Spleen (tissue), 11 donors: Measurements from ENCODE around the gene BRINP2. TPM values are rescaled to one million over a fixed set of nuclear protein-coding genes. Genes with fewer than 3 reads are reported as not detected.

ENCODE experiments used
- DNase-seq: peaks from one replicate; pipeline ENCODE4 v3.0.0-alpha.2; 2020
- H3K27ac ChIP-seq, 8 donors: fragments of 200-600 bp; sonication (generic) in 7 of 8; 1 replicate in 4 of 8; 2 replicates in 4 of 8; pipeline versions ENCODE4 v1.5.0 to v1.8.0; 2016 to 2021; ENCODE audit warnings: inconsistent platforms in 4 of 8, mild to moderate bottlenecking in 4 of 8, moderate library complexity in 1 of 8
- H3K27me3 ChIP-seq, 7 donors: fragments of 200-600 bp; sonication (generic) in 6 of 7; replicated peaks in 1 of 7; 1 replicate in 4 of 7; 2 replicates in 3 of 7; pipeline versions ENCODE4 v1.5.0 to v1.8.0; 2016 to 2021; ENCODE audit warnings: inconsistent platforms in 3 of 7, mild to moderate bottlenecking in 1 of 7
- H3K36me3 ChIP-seq, 6 donors: fragments of 200-600 bp; sonication (generic) in 5 of 6; 1 replicate in 4 of 6; 2 replicates in 2 of 6; pipeline versions ENCODE4 v1.5.0 to v1.8.0; 2016 to 2021; ENCODE audit warnings: inconsistent platforms in 2 of 6
- H3K4me1 ChIP-seq, 6 donors: fragments of 200-600 bp; sonication (generic) in 5 of 6; 1 replicate in 3 of 6; 2 replicates in 3 of 6; pipeline versions ENCODE4 v1.5.0 to v1.8.0; 2016 to 2021; ENCODE audit warnings: inconsistent platforms in 3 of 6
- H3K4me3 ChIP-seq, 8 donors: fragments of 200-600 bp; sonication (generic) in 7 of 8; 1 replicate in 4 of 8; 2 replicates in 4 of 8; pipeline versions ENCODE4 v1.5.0 to v1.8.0; 2016 to 2021; ENCODE audit warnings: inconsistent platforms in 4 of 8, mild to moderate bottlenecking in 4 of 8, moderate library complexity in 2 of 8
- H3K9me3 ChIP-seq, 8 donors: fragments of 200-600 bp; sonication (generic) in 7 of 8; 1 replicate in 4 of 8; 2 replicates in 4 of 8; pipeline versions ENCODE4 v1.5.0 to v1.8.0; 2016 to 2021; ENCODE audit warnings: inconsistent platforms in 4 of 8
- CTCF ChIP-seq, 11 experiments: fragments of 200-600 bp in 7 of 11; fragments of 450-650 bp in 4 of 11; sonication (generic) in 4 of 11; IDR thresholded peaks in 8 of 11; conservative IDR thresholded peaks in 3 of 11; 1 replicate in 7 of 11; 2 replicates in 4 of 11; pipeline versions ENCODE4 v1.4.0 to v1.8.0; 2016 to 2021; ENCODE audit warnings: antibody characterized with exemption in 11 of 11, inconsistent platforms in 4 of 11, mild to moderate bottlenecking in 1 of 11
- POLR2A ChIP-seq, 3 donors: fragments of 450-650 bp; IDR thresholded peaks; one replicate each; pipeline ENCODE4 v1.5.1; 2017; ENCODE audit warnings: antibody characterized with exemption in 3 of 3, mild to moderate bottlenecking in 1 of 3
- POLR2AphosphoS5 ChIP-seq, 3 donors: sonication (generic); formaldehyde crosslinking; IDR thresholded peaks; one replicate each; pipeline ENCODE4 v1.5.1; 2017; ENCODE audit warnings: antibody characterized with exemption in 3 of 3
- WGBS, 5 donors: extraction: QIAGEN DNeasy Blood & Tissue Kit in 3 of 5; methylation state at CpG; one replicate each; pipeline versions ENCODE4 v1.1.5 to v1.1.7; 2013 to 2018; 5-methylcytosine and 5-hydroxymethylcytosine counted together
- intact Hi-C: fragments of 100-400 bp; cut with DNase I; formaldehyde crosslinking; loops from one replicate; pipeline ENCODE4 v1.15.0; 2023; ENCODE audit warnings: low total_unique reads
- polyA plus RNA-seq, 3 donors: library from polyadenylated mRNA; stranded (reverse); fragments of 200-250 nt; gene quantifications; one replicate each; pipeline ENCODE4 v1.2.1, GENCODE V29; 2013
- total RNA-seq, 7 donors: library from RNA; depleted of rRNA in 3 of 7; stranded (reverse); fragments of >200 nt in 3 of 7; fragmentation: NEBNext Ultra II Directional in 4 of 7; extraction: Animal tissue kit (Norgen Biotek cat#: 25700) in 4 of 7; gene quantifications; one replicate each; pipeline versions ENCODE4 v1.1.0 to v1.2.1, GENCODE V29; 2016 to 2021
- donor health status: healthy with polysubstance abuse.
- donor health status: DM: no; HTN: no; CAD: no; lungs with moderate emphysema.
- donor health status: DM: no; HTN: no; CAD: no.
- donor health status: Bipolar disorder and iron deficiency.
- donor health status: healthy.
- donor health status: DM: no; HTN: no; CAD: no.
- donor health status: DM: yes; HTN: yes; CAD: no.

The BRINP2 gene
- total and polyA plus RNA-seq, 10 donors = 0.33 to 1.5 (median 0.74) TPM

GRCh38 chr1:177162243-177162642 is 8.5 kb upstream of the BRINP2 start:
- no peak for DNase-seq
- TF ChIP-seq CTCF (IDR thresholded peaks at IDR 0.05 in 8 of 11, conservative IDR thresholded peaks at IDR 0.05 in 3 of 11) (no peak), POLR2A (IDR thresholded peaks at IDR 0.05) (no peak), POLR2AphosphoS5 (IDR thresholded peaks at IDR 0.05) (no peak)
- 70 to 85% (median 74%) methylated on average over 2 of the region's 2 CpGs for WGBS, 5 donors
- peaks cover 0 to 49% (median 26%) of the 10 kb centered on the region in 7 donors for H3K27me3 ChIP-seq
- no peaks in the 10 kb centered on the region for H3K36me3 ChIP-seq
- no peak overlapping the region for H3K4me3 ChIP-seq
- peaks cover 0 to 9% (median 0%) of the 10 kb centered on the region in 6 donors for H3K4me1 ChIP-seq
- intact Hi-C loops = no loop called here
- H3K9me3 ChIP-seq = no peaks in the 10 kb centered on the region
- no peak overlapping the region for H3K27ac ChIP-seq

DNA sequence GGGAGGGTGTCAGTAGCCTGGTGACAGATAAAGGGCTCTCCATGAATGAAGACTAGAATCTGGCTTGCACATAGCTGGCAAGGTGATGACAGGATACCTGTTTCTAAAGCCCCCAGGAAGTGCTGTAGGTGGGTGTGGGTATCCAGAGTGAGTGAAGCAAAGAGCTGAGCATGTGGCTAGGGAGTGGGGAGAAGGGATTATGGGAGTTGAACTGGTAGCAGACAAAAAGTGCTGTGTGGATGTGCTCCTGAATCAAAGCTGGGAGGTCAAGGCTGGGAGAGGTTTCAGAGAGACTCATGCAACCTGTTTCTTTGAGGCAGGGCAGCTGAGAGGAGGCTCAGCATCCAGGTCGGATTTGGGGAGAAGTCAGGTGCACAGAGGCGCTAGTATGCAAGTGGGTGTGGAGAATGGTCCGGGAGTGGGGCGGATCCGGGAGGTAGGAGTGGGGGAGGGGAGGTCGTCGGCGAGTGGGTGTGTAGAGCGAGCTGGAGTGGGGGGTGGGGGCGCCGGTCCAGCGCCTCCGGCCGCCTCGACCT is 6.8 kb upstream of the BRINP2 start:
- Histone ChIP-seq H3K4me3 (peak overlapping the region; percentile 18 to 66 (median 31)), H3K9me3 (no peaks in the 10 kb centered on the region), H3K27me3 (peaks cover 0 to 58% (median 26%) of the 10 kb centered on the region in 7 donors), H3K36me3 (no peaks in the 10 kb centered on the region), H3K27ac (no peak overlapping the region), H3K4me1 (peaks cover 0 to 9% (median 0%) of the 10 kb centered on the region in 6 donors)
- intact Hi-C loops = no loop called here
- DNase-seq = no peak
- WGBS, 5 donors = 3 to 7% (median 4%) methylated on average over 8 to 15 of the region's 15 CpGs
- TF ChIP-seq POLR2A (IDR thresholded peaks at IDR 0.05) (no peak), POLR2AphosphoS5 (IDR thresholded peaks at IDR 0.05) (no peak), CTCF (IDR thresholded peaks at IDR 0.05 in 8 of 11, conservative IDR thresholded peaks at IDR 0.05 in 3 of 11) (no peak)

- Histone ChIP-seq H3K4me1 (peaks cover 0 to 9% (median 0%) of the 10 kb centered on the region in 6 donors), H3K27me3 (peaks cover 0 to 62% (median 26%) of the 10 kb centered on the region in 7 donors), H3K4me3 (peak within 1 kb of the TSS; percentile 18 to 66 (median 31)), H3K9me3 (no peaks in the 10 kb centered on the region), H3K36me3 (no peaks in the 10 kb centered on the region), H3K27ac (no peak within 1 kb of the TSS)
- intact Hi-C loops = no loop called here
- no peak for DNase-seq
- TF ChIP-seq POLR2A (IDR thresholded peaks at IDR 0.05) (no peak), CTCF (IDR thresholded peaks at IDR 0.05 in 8 of 11, conservative IDR thresholded peaks at IDR 0.05 in 3 of 11) (no peak), POLR2AphosphoS5 (IDR thresholded peaks at IDR 0.05) (no peak)
- WGBS, 5 donors = 2 to 3% (median 3%) methylated on average over 33 to 49 of the region's 49 CpGs
These were observed 6.2 kb upstream of the BRINP2 start, which contains the start of gene ASTN1 for GRCh38 chr1:177164380-177165068. TSS of gene ASTN1 (minus strand) at chr1:177164712. CDS start at chr1:177164676, 36 bp downstream.

- Histone ChIP-seq H3K9me3 (no peaks in the 10 kb centered on the region), H3K4me1 (peaks cover 0 to 9% (median 0%) of the 10 kb centered on the region in 6 donors), H3K36me3 (no peaks in the 10 kb centered on the region), H3K27me3 (peaks cover 0 to 66% (median 26%) of the 10 kb centered on the region in 7 donors), H3K27ac (no peak overlapping the region), H3K4me3 (peak overlapping the region in 6 of 8 donors; percentile 18 to 66 (median 37))
- no peak for TF ChIP-seq POLR2AphosphoS5 (IDR thresholded peaks at IDR 0.05)
- no peak for TF ChIP-seq CTCF (IDR thresholded peaks at IDR 0.05 in 8 of 11, conservative IDR thresholded peaks at IDR 0.05 in 3 of 11)
- no peak for TF ChIP-seq POLR2A (IDR thresholded peaks at IDR 0.05)
- intact Hi-C loops = no loop called here
- WGBS, 5 donors = 6 to 7% (median 7%) methylated on average over 9 of the region's 9 CpGs
- DNase-seq = no peak
These were observed 5.7 kb upstream of the BRINP2 start for GRCh38 chr1:177165069-177165439.
